Suprapubic skin (tissue), 4 donors: Measurements from ENCODE around the gene MINDY3.

ENCODE experiments used
- EP300 ChIP-seq: sonication (generic); formaldehyde crosslinking; IDR thresholded peaks from one replicate; pipeline ENCODE4 v1.6.1; 2017; ENCODE audit warnings: antibody characterized with exemption
- POLR2A ChIP-seq, 2 donors: fragments of 450-650 bp; IDR thresholded peaks; one replicate each; pipeline ENCODE4 v1.6.1; 2017; ENCODE audit warnings: antibody characterized with exemption in 2 of 2, mild to moderate bottlenecking in 2 of 2, moderate library complexity in 2 of 2
- POLR2AphosphoS5 ChIP-seq, 3 donors: sonication (generic); formaldehyde crosslinking; IDR thresholded peaks; one replicate each; pipeline ENCODE4 v1.6.1; 2017; ENCODE audit warnings: antibody characterized with exemption in 3 of 3
- TF ChIP-seq, protein P1 (sequence below), 2 donors: fragments of 200-600 bp in 1 of 2; fragments of 450-650 bp in 1 of 2; sonication (generic) in 1 of 2; IDR thresholded peaks; one replicate each; pipeline ENCODE4 v1.5.1; 2016 to 2019; ENCODE audit warnings: antibody characterized with exemption in 2 of 2, mild to moderate bottlenecking in 1 of 2, moderate library complexity in 1 of 2

DNA sequence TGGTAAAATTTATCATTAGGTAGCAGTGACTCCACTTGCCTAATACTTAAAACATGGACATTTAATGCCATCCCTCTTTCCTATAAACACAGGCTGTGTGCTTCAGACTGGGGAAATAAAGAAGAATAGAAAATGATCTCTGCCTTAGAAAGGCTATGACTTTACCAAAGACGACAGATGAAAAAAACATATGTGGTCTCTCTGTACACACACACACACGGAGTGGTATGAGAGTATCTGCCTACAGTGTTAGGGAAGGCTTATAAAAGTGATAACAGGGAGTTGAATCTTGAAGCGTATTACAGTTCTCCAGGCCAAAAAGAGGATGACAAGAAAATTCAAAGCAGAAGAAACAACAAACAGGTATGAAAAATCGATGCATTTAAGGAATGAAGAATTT lies 38.2 kb downstream of the MINDY3 start:
- TF ChIP-seq, protein P1, sequence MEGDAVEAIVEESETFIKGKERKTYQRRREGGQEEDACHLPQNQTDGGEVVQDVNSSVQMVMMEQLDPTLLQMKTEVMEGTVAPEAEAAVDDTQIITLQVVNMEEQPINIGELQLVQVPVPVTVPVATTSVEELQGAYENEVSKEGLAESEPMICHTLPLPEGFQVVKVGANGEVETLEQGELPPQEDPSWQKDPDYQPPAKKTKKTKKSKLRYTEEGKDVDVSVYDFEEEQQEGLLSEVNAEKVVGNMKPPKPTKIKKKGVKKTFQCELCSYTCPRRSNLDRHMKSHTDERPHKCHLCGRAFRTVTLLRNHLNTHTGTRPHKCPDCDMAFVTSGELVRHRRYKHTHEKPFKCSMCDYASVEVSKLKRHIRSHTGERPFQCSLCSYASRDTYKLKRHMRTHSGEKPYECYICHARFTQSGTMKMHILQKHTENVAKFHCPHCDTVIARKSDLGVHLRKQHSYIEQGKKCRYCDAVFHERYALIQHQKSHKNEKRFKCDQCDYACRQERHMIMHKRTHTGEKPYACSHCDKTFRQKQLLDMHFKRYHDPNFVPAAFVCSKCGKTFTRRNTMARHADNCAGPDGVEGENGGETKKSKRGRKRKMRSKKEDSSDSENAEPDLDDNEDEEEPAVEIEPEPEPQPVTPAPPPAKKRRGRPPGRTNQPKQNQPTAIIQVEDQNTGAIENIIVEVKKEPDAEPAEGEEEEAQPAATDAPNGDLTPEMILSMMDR (IDR thresholded peaks at IDR 0.05), result no peak
- TF ChIP-seq EP300 (no peak), POLR2A (IDR thresholded peaks at IDR 0.05) (no peak), POLR2AphosphoS5 (IDR thresholded peaks at IDR 0.05) (no peak)
